ENCODE measurements around the gene IMPDH1. TPM values are rescaled to one million over a fixed set of nuclear protein-coding genes. Genes with fewer than 3 reads are reported as not detected.
A peak's percentile ranks its signal among the peaks of the same experiment; 100 is the strongest.

IMPDH1 gene
- total and polyA plus RNA-seq, 10 of the 15 experiments (the other 5 are each of a cell fraction or from before 2014, with no cell fraction given), result 0.50 to 61.3 (median 41.8) TPM

DNA sequence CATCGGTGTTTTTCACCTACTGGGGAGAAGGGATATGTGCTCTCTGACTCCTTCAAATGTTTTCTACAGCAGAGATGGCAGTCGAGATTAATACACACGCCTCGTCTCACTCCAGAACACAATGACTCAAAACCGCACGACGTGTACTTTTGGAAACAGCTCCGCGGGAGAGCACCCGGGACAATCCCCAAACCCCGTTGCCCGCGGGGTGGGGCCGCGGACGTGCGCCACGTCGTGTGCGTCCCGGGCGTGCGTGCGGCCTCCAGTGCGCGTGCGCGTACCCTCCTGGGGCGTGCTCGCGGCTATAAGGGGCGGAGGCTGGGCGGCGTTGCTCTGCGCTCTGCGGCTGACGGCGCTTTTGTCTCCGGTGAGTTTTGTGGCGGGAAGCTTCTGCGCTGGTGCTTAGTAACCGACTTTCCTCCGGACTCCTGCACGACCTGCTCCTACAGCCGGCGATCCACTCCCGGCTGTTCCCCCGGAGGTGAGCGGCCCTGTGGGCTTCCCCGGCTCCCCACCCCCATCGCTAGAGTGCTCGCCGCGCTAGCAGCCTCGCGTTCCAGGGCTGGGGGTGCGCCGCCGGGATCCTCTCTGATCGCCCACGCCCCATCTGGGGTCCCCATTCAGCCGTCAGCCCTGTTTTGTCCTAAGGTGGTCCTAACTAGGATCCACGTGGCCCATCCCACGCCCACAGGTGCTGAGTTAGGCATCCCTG lies 45.9 kb upstream of the IMPDH1 start, which contains the start of gene HILPDA (continued):
- TF ChIP-seq, protein P1, sequence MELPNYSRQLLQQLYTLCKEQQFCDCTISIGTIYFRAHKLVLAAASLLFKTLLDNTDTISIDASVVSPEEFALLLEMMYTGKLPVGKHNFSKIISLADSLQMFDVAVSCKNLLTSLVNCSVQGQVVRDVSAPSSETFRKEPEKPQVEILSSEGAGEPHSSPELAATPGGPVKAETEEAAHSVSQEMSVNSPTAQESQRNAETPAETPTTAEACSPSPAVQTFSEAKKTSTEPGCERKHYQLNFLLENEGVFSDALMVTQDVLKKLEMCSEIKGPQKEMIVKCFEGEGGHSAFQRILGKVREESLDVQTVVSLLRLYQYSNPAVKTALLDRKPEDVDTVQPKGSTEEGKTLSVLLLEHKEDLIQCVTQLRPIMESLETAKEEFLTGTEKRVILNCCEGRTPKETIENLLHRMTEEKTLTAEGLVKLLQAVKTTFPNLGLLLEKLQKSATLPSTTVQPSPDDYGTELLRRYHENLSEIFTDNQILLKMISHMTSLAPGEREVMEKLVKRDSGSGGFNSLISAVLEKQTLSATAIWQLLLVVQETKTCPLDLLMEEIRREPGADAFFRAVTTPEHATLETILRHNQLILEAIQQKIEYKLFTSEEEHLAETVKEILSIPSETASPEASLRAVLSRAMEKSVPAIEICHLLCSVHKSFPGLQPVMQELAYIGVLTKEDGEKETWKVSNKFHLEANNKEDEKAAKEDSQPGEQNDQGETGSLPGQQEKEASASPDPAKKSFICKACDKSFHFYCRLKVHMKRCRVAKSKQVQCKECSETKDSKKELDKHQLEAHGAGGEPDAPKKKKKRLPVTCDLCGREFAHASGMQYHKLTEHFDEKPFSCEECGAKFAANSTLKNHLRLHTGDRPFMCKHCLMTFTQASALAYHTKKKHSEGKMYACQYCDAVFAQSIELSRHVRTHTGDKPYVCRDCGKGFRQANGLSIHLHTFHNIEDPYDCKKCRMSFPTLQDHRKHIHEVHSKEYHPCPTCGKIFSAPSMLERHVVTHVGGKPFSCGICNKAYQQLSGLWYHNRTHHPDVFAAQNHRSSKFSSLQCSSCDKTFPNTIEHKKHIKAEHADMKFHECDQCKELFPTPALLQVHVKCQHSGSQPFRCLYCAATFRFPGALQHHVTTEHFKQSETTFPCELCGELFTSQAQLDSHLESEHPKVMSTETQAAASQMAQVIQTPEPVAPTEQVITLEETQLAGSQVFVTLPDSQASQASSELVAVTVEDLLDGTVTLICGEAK (IDR thresholded peaks at IDR 0.05; ENCODE audit: borderline replicate concordance), result 0 out of 2 replicates have a peak, but pooled peaks have one; percentile 10
- TF ChIP-seq EP300 (IDR thresholded peaks at IDR 0.05; ENCODE audit: borderline replicate concordance in 1 of 2, control insufficient read depth in 1 of 2, low read depth in 2 of 2, low read length in 2 of 2), result peak; percentile 56 to 80; a peak in 3 of 4 replicates
- TF ChIP-seq ZNF384 (IDR thresholded peaks at IDR 0.05; ENCODE audit: borderline replicate concordance, low read depth, low read length), result no peak
- no peak for TF ChIP-seq ZZZ3 (IDR thresholded peaks at IDR 0.05; ENCODE audit: control insufficient read depth, insufficient read length, low read depth)
- TF ChIP-seq CBX5 (IDR thresholded peaks at IDR 0.05; ENCODE audit: low read depth), result 0 out of 2 replicates have a peak, but pooled peaks have one; percentile 29
- peak; percentile 69 for TF ChIP-seq IRF4 (IDR thresholded peaks at IDR 0.05; ENCODE audit: low read depth, low read length)
- TF ChIP-seq NFXL1 (IDR thresholded peaks at IDR 0.05; ENCODE audit: borderline replicate concordance), result no peak
- no peak for TF ChIP-seq HDAC6 (IDR thresholded peaks at IDR 0.05; ENCODE audit: unreplicated experiment)
- peak; percentile 65 for TF ChIP-seq NR2F1 (conservative IDR thresholded peaks at IDR 0.05)
- no peak for TF ChIP-seq CHD1 (IDR thresholded peaks at IDR 0.05; ENCODE audit: low read depth, low read length)
- peak; percentile 78 for TF ChIP-seq CREB1 (IDR thresholded peaks at IDR 0.05; ENCODE audit: low read depth)
- TF ChIP-seq HDGF (IDR thresholded peaks at IDR 0.05), result no peak; the same call in 1 of the 2 replicates
- TF ChIP-seq NR2C2 (IDR thresholded peaks at IDR 0.05; ENCODE audit: borderline replicate concordance, control insufficient read depth, insufficient read length, low read depth), result no peak
- peak; percentile 82 to 94 for TF ChIP-seq BHLHE40 (IDR thresholded peaks at IDR 0.05; ENCODE audit: borderline replicate concordance in 1 of 2, low read depth in 2 of 2, low read length in 1 of 2)
- no peak for TF ChIP-seq ASH2L (IDR thresholded peaks at IDR 0.05; ENCODE audit: borderline replicate concordance, low read depth)
- TF ChIP-seq ATF7 (IDR thresholded peaks at IDR 0.05; ENCODE audit: low read depth), result peak; percentile 75
- TF ChIP-seq, protein P2, sequence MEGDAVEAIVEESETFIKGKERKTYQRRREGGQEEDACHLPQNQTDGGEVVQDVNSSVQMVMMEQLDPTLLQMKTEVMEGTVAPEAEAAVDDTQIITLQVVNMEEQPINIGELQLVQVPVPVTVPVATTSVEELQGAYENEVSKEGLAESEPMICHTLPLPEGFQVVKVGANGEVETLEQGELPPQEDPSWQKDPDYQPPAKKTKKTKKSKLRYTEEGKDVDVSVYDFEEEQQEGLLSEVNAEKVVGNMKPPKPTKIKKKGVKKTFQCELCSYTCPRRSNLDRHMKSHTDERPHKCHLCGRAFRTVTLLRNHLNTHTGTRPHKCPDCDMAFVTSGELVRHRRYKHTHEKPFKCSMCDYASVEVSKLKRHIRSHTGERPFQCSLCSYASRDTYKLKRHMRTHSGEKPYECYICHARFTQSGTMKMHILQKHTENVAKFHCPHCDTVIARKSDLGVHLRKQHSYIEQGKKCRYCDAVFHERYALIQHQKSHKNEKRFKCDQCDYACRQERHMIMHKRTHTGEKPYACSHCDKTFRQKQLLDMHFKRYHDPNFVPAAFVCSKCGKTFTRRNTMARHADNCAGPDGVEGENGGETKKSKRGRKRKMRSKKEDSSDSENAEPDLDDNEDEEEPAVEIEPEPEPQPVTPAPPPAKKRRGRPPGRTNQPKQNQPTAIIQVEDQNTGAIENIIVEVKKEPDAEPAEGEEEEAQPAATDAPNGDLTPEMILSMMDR (IDR thresholded peaks at IDR 0.05 in 2 of 3, conservative IDR thresholded peaks at IDR 0.05 in 1 of 3; ENCODE audit: control insufficient read depth in 2 of 3, extremely low read depth in 1 of 3, insufficient read depth in 1 of 3, low read depth in 3 of 3, low read length in 3 of 3), result peak in 1 of 3 experiments; percentile 4; a peak in 1 of 6 replicates
- TF ChIP-seq, protein P3, sequence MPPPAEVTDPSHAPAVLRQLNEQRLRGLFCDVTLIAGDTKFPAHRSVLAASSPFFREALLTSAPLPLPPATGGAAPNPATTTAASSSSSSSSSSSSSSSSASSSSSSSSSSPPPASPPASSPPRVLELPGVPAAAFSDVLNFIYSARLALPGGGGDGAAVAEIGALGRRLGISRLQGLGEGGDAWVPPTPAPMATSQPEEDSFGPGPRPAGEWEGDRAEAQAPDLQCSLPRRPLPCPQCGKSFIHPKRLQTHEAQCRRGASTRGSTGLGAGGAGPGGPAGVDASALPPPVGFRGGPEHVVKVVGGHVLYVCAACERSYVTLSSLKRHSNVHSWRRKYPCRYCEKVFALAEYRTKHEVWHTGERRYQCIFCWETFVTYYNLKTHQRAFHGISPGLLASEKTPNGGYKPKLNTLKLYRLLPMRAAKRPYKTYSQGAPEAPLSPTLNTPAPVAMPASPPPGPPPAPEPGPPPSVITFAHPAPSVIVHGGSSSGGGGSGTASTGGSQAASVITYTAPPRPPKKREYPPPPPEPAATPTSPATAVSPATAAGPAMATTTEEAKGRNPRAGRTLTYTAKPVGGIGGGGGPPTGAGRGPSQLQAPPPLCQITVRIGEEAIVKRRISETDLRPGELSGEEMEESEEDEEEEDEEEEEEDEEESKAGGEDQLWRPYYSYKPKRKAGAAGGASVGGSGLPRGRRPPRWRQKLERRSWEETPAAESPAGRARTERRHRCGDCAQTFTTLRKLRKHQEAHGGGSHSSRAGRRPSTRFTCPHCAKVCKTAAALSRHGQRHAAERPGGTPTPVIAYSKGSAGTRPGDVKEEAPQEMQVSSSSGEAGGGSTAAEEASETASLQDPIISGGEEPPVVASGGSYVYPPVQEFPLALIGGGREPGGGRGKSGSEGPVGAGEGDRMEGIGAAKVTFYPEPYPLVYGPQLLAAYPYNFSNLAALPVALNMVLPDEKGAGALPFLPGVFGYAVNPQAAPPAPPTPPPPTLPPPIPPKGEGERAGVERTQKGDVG (CRISPR knock-in tag; IDR thresholded peaks at IDR 0.05), result no peak

All from GM12878 (cell line).